ENCODE measurements around the gene KCNQ5.

KCNQ5 gene

GRCh38 chr6:73174646-73175045, 552.8 kb downstream of the KCNQ5 start:
- no peak for DNase-seq
- no peaks in the 10 kb centered on the region for H3K36me3 ChIP-seq (ENCODE audit: control insufficient read depth in 1 of 2, insufficient read depth in 2 of 2, low read length in 2 of 2)
- no peaks in the 10 kb centered on the region for H3K9me3 ChIP-seq (ENCODE audit: insufficient read depth, low read depth, low read length)
- no peak overlapping the region for H3K4me2 ChIP-seq (ENCODE audit: low read length)
- no peaks in the 10 kb centered on the region for H3K4me1 ChIP-seq (ENCODE audit: control insufficient read depth in 1 of 2, insufficient read depth in 2 of 2, low read length in 2 of 2)
- H2BK12ac ChIP-seq (ENCODE audit: low read length): no peak overlapping the region
- H2BK5ac ChIP-seq (ENCODE audit: low read depth, low read length, poor library complexity): no peak overlapping the region
- no peaks in the 10 kb centered on the region for H3K27me3 ChIP-seq (ENCODE audit: insufficient read depth, low read length)
- H4K91ac ChIP-seq (ENCODE audit: low read depth, low read length): no peak overlapping the region
- no peak overlapping the region for H3K4ac ChIP-seq (ENCODE audit: low read depth, low read length)
- H3K23ac ChIP-seq (ENCODE audit: low read length): no peak overlapping the region
- H3K14ac ChIP-seq (ENCODE audit: low read length): no peak overlapping the region
- no peak overlapping the region for H2BK120ac ChIP-seq (ENCODE audit: insufficient read depth, low read length, poor library complexity)
- H2AK5ac ChIP-seq (ENCODE audit: low read length): no peak overlapping the region
- H2AFZ ChIP-seq (ENCODE audit: insufficient read depth, low read length, poor library complexity): no peak overlapping the region
- no peak overlapping the region for H3K9ac ChIP-seq (ENCODE audit: low read length)
- H3K79me1 ChIP-seq (ENCODE audit: low read length): no peaks in the 10 kb centered on the region
- no CpG with 5 or more reads among the region's 4 CpGs for whole genome bisulfite sequencing (ENCODE audit: extremely low coverage, insufficient coverage, insufficient read length)
- H4K8ac ChIP-seq (ENCODE audit: low read depth, low read length): no peak overlapping the region
- no peaks in the 10 kb centered on the region for H3K79me2 ChIP-seq (ENCODE audit: control insufficient read depth, insufficient read depth, low read length, poor library complexity)
- H3K4me3 ChIP-seq (ENCODE audit: low read depth, low read length): no peak overlapping the region
- H3K18ac ChIP-seq (ENCODE audit: low read length): no peak overlapping the region
- H3K27ac ChIP-seq (ENCODE audit: low read depth, low read length): no peak overlapping the region
- H4K12ac ChIP-seq (ENCODE audit: low read depth, low read length): no peak overlapping the region

- Histone ChIP-seq H2BK120ac (ENCODE audit: insufficient read depth, low read length, poor library complexity) (no peak overlapping the region), H3K36me3 (ENCODE audit: control insufficient read depth in 1 of 2, insufficient read depth in 2 of 2, low read length in 2 of 2) (no peaks in the 10 kb centered on the region), H3K4ac (ENCODE audit: low read depth, low read length) (no peak overlapping the region), H3K27ac (ENCODE audit: low read depth, low read length) (no peak overlapping the region), H3K4me1 (ENCODE audit: control insufficient read depth in 1 of 2, insufficient read depth in 2 of 2, low read length in 2 of 2) (no peaks in the 10 kb centered on the region), H3K4me2 (ENCODE audit: low read length) (no peak overlapping the region), H4K8ac (ENCODE audit: low read depth, low read length) (no peak overlapping the region), H4K12ac (ENCODE audit: low read depth, low read length) (no peak overlapping the region), H3K4me3 (ENCODE audit: low read depth, low read length) (no peak overlapping the region), H3K27me3 (ENCODE audit: insufficient read depth, low read length) (no peaks in the 10 kb centered on the region), H2AK5ac (ENCODE audit: low read length) (no peak overlapping the region), H3K18ac (ENCODE audit: low read length) (no peak overlapping the region), H3K9ac (ENCODE audit: low read length) (no peak overlapping the region), H4K91ac (ENCODE audit: low read depth, low read length) (no peak overlapping the region), H3K23ac (ENCODE audit: low read length) (no peak overlapping the region), H3K79me2 (ENCODE audit: control insufficient read depth, insufficient read depth, low read length, poor library complexity) (no peaks in the 10 kb centered on the region), H2BK12ac (ENCODE audit: low read length) (no peak overlapping the region), H2AFZ (ENCODE audit: insufficient read depth, low read length, poor library complexity) (no peak overlapping the region), H2BK5ac (ENCODE audit: low read depth, low read length, poor library complexity) (no peak overlapping the region), H3K14ac (ENCODE audit: low read length) (no peak overlapping the region), H3K9me3 (ENCODE audit: insufficient read depth, low read depth, low read length) (no peaks in the 10 kb centered on the region), H3K79me1 (ENCODE audit: low read length) (no peaks in the 10 kb centered on the region)
- WGBS (ENCODE audit: extremely low coverage, insufficient coverage, insufficient read length): no CpG with 5 or more reads among the region's 6 CpGs
- no peak for DNase-seq
These were observed 554.2 kb downstream of the KCNQ5 start for GRCh38 chr6:73176057-73176456.

GRCh38 chr6:73177221-73177944, 555.5 kb downstream of the KCNQ5 start:
- H3K79me1 ChIP-seq (ENCODE audit: low read length): no peaks in the 10 kb centered on the region
- no peak overlapping the region for H2AK5ac ChIP-seq (ENCODE audit: low read length)
- H2AFZ ChIP-seq (ENCODE audit: insufficient read depth, low read length, poor library complexity): no peak overlapping the region
- H3K4me2 ChIP-seq (ENCODE audit: low read length): no peak overlapping the region
- no peak overlapping the region for H4K8ac ChIP-seq (ENCODE audit: low read depth, low read length)
- H3K18ac ChIP-seq (ENCODE audit: low read length): no peak overlapping the region
- no CpG with 5 or more reads among the region's 5 CpGs for WGBS (ENCODE audit: extremely low coverage, insufficient coverage, insufficient read length)
- H3K79me2 ChIP-seq (ENCODE audit: control insufficient read depth, insufficient read depth, low read length, poor library complexity): no peaks in the 10 kb centered on the region
- H4K12ac ChIP-seq (ENCODE audit: low read depth, low read length): no peak overlapping the region
- no peak overlapping the region for H3K4me3 ChIP-seq (ENCODE audit: low read depth, low read length)
- H2BK120ac ChIP-seq (ENCODE audit: insufficient read depth, low read length, poor library complexity): no peak overlapping the region
- no peak overlapping the region for H3K9ac ChIP-seq (ENCODE audit: low read length)
- no peaks in the 10 kb centered on the region for H3K27me3 ChIP-seq (ENCODE audit: insufficient read depth, low read length)
- H3K23ac ChIP-seq (ENCODE audit: low read length): no peak overlapping the region
- H3K4ac ChIP-seq (ENCODE audit: low read depth, low read length): no peak overlapping the region
- H3K14ac ChIP-seq (ENCODE audit: low read length): no peak overlapping the region
- H3K4me1 ChIP-seq (ENCODE audit: control insufficient read depth in 1 of 2, insufficient read depth in 2 of 2, low read length in 2 of 2): no peaks in the 10 kb centered on the region
- H3K9me3 ChIP-seq (ENCODE audit: insufficient read depth, low read depth, low read length): no peaks in the 10 kb centered on the region
- DNase-seq: no peak
- H2BK12ac ChIP-seq (ENCODE audit: low read length): no peak overlapping the region
- no peak overlapping the region for H2BK5ac ChIP-seq (ENCODE audit: low read depth, low read length, poor library complexity)
- H3K36me3 ChIP-seq (ENCODE audit: control insufficient read depth in 1 of 2, insufficient read depth in 2 of 2, low read length in 2 of 2): no peaks in the 10 kb centered on the region
- no peak overlapping the region for H3K27ac ChIP-seq (ENCODE audit: low read depth, low read length)
- no peak overlapping the region for H4K91ac ChIP-seq (ENCODE audit: low read depth, low read length)

GRCh38 chr6:73180076-73180738, 558.3 kb downstream of the KCNQ5 start:
- no CpG with 5 or more reads among the region's 6 CpGs for WGBS (ENCODE audit: extremely low coverage, insufficient coverage, insufficient read length)
- no peaks in the 10 kb centered on the region for H3K36me3 ChIP-seq (ENCODE audit: control insufficient read depth in 1 of 2, insufficient read depth in 2 of 2, low read length in 2 of 2)
- no peak overlapping the region for H3K4ac ChIP-seq (ENCODE audit: low read depth, low read length)
- H2AK5ac ChIP-seq (ENCODE audit: low read length): no peak overlapping the region
- H2BK5ac ChIP-seq (ENCODE audit: low read depth, low read length, poor library complexity): no peak overlapping the region
- no peak overlapping the region for H4K91ac ChIP-seq (ENCODE audit: low read depth, low read length)
- no peak overlapping the region for H3K18ac ChIP-seq (ENCODE audit: low read length)
- H3K27me3 ChIP-seq (ENCODE audit: insufficient read depth, low read length): no peaks in the 10 kb centered on the region
- no peak overlapping the region for H3K23ac ChIP-seq (ENCODE audit: low read length)
- H3K4me1 ChIP-seq (ENCODE audit: control insufficient read depth in 1 of 2, insufficient read depth in 2 of 2, low read length in 2 of 2): no peaks in the 10 kb centered on the region
- no peaks in the 10 kb centered on the region for H3K79me1 ChIP-seq (ENCODE audit: low read length)
- H4K12ac ChIP-seq (ENCODE audit: low read depth, low read length): no peak overlapping the region
- H3K27ac ChIP-seq (ENCODE audit: low read depth, low read length): no peak overlapping the region
- no peak overlapping the region for H2BK120ac ChIP-seq (ENCODE audit: insufficient read depth, low read length, poor library complexity)
- H2AFZ ChIP-seq (ENCODE audit: insufficient read depth, low read length, poor library complexity): no peak overlapping the region
- H3K14ac ChIP-seq (ENCODE audit: low read length): no peak overlapping the region
- no peaks in the 10 kb centered on the region for H3K79me2 ChIP-seq (ENCODE audit: control insufficient read depth, insufficient read depth, low read length, poor library complexity)
- no peak overlapping the region for H2BK12ac ChIP-seq (ENCODE audit: low read length)
- no peak overlapping the region for H4K8ac ChIP-seq (ENCODE audit: low read depth, low read length)
- H3K4me2 ChIP-seq (ENCODE audit: low read length): no peak overlapping the region
- H3K9ac ChIP-seq (ENCODE audit: low read length): no peak overlapping the region
- no peak for DNase-seq
- H3K9me3 ChIP-seq (ENCODE audit: insufficient read depth, low read depth, low read length): no peaks in the 10 kb centered on the region
- no peak overlapping the region for H3K4me3 ChIP-seq (ENCODE audit: low read depth, low read length)
